PFSK-1 (cell line): ENCODE results near the gene SENP1.

Experiments used
- REST ChIP-seq, 2 experiments: IDR thresholded peaks; 2 replicates each; pipeline versions ENCODE4 v1.6.1 to v1.8.0; 2011 to 2012; ENCODE audit warnings: low read depth in 2 of 2, low read length in 2 of 2, control low read depth in 1 of 2, inconsistent platforms in 1 of 2, mild to moderate bottlenecking in 1 of 2, moderate library complexity in 1 of 2; ENCODE audit not compliant: insufficient read depth in 1 of 2
- TAF1 ChIP-seq: IDR thresholded peaks from 2 replicates; pipeline ENCODE4 v1.6.1; 2012; ENCODE audit warnings: low read length, control low read depth, borderline replicate concordance; ENCODE audit not compliant: insufficient read depth

DNA sequence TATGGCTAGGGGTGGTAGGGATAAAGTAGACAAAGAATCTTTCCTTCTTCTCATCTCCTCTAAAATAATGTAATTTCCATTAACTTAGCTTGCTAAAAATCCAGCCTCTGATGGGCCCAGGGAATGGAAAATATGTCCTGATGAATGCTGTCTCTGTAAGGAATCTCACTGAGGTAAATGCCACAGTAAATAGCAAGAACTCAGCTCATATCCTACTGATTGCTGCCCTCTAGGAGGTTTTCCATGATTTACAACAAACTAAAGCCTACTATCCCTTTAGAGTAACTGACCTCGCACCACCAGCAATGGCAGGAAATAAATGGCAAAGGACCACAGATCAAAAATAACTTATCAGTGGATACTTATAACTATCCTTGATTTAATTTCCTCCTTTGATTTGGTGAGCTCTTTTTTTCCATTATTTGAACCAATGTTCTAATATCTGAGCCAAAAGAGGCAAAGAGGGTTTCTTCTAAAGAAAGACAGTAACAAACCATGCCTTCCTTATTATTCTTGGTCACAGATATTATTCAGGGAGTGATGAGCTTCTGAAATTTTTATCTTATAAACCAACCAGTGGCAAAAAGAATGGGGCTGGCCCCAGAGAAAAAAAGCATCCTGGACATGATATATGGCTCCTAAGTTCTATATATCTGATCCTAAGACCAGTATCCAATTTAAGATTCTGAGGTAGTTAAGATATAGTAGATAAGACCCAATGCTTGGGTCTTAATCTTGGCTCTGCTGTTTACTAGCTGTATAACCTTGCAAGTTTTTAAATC lies 43.8 kb downstream of the SENP1 start:
- TF ChIP-seq REST (IDR thresholded peaks at IDR 0.05; ENCODE audit: insufficient read depth in 1 of 2, low read depth in 2 of 2, low read length in 2 of 2) = no peak
- TF ChIP-seq TAF1 = no peak
